Calu3 (cell line): Measurements from ENCODE around the gene SNX21. TPM values are rescaled to one million over a fixed set of nuclear protein-coding genes. Genes with fewer than 3 reads are reported as not detected.
A peak's percentile ranks its signal among the peaks of the same experiment; 100 is the strongest.

Source experiments
- BruUV-seq: library from RNA; stranded (reverse); fragments of 400-500 nt; replicated peaks from 2 replicates; lab custom pipeline; 2021; lab: Mats Ljungman, UMichigan
- CTCF ChIA-PET: fragments of 300-600 bp; sonication (Branson Sonifier 250); formaldehyde crosslinking; loops from one replicate; lab custom pipeline; 2022; ENCODE audit warnings: antibody characterized with exemption; lab: Charles Lee
- DNase-seq: peaks from one replicate; pipeline ENCODE4 v3.0.0; 2022
- H3K27ac Mint-ChIP-seq: one replicate; pipeline ENCODE4 v1.8.0; 2022; ENCODE audit warnings: mixed read lengths; ENCODE audit not compliant: unreplicated experiment
- H3K27me3 Mint-ChIP-seq: one replicate; pipeline ENCODE4 v1.8.0; 2022; ENCODE audit warnings: mixed read lengths; ENCODE audit not compliant: unreplicated experiment
- H3K36me3 Mint-ChIP-seq: one replicate; pipeline ENCODE4 v1.8.0; 2022; ENCODE audit warnings: mild to moderate bottlenecking, moderate library complexity, mixed read lengths; ENCODE audit not compliant: insufficient read depth, unreplicated experiment
- H3K4me1 Mint-ChIP-seq: one replicate; pipeline ENCODE4 v1.8.0; 2022; ENCODE audit warnings: mild to moderate bottlenecking, low read depth, mixed read lengths; ENCODE audit not compliant: unreplicated experiment
- H3K4me3 Mint-ChIP-seq: one replicate; pipeline ENCODE4 v1.8.0; 2022; ENCODE audit warnings: mild to moderate bottlenecking, low read depth, moderate library complexity, mixed read lengths; ENCODE audit not compliant: unreplicated experiment
- H3K9me3 Mint-ChIP-seq: one replicate; pipeline ENCODE4 v1.8.0; 2022; ENCODE audit warnings: low read depth, mixed read lengths; ENCODE audit not compliant: unreplicated experiment
- intact Hi-C: fragments of 100-400 bp; cut with micrococcal nuclease; formaldehyde crosslinking; loops from one replicate; pipeline ENCODE4 v1.10.0; 2022; ENCODE audit not compliant: unreplicated experiment
- total RNA-seq: library from RNA; stranded (reverse); gene quantifications from 2 replicates; pipeline ENCODE4 v1.2.3, GENCODE V29; 2022
- TF ChIP-seq, protein P1 (sequence below): fragments of 200-600 bp; IDR thresholded peaks from one replicate; pipeline ENCODE4 v1.8.0; 2022; ENCODE audit warnings: antibody characterized with exemption; ENCODE audit not compliant: unreplicated experiment

The SNX21 gene
- total RNA-seq, 1 experiment from 2014 or later, result 8.7 TPM

DNA sequence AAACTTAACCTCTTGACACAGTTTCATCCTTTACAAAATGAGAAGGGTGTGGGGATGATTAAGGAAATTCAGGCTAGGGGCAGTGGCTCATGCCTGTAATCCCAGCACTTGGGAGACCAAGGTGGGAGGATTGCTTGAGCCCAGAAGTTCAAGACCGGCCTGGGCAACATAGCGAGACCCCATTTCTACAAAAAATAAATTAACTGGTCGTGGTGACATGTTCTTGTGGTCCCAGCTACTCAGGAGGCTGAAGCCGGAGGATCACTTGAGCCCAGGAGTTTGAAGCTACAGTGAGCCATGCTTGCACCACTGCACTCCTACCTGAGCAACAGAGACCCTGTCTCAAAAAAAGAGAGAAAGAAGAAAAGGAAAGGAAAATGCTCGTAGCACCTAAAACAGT, 32.9 kb downstream of the SNX21 start:
- TF ChIP-seq, protein P1, sequence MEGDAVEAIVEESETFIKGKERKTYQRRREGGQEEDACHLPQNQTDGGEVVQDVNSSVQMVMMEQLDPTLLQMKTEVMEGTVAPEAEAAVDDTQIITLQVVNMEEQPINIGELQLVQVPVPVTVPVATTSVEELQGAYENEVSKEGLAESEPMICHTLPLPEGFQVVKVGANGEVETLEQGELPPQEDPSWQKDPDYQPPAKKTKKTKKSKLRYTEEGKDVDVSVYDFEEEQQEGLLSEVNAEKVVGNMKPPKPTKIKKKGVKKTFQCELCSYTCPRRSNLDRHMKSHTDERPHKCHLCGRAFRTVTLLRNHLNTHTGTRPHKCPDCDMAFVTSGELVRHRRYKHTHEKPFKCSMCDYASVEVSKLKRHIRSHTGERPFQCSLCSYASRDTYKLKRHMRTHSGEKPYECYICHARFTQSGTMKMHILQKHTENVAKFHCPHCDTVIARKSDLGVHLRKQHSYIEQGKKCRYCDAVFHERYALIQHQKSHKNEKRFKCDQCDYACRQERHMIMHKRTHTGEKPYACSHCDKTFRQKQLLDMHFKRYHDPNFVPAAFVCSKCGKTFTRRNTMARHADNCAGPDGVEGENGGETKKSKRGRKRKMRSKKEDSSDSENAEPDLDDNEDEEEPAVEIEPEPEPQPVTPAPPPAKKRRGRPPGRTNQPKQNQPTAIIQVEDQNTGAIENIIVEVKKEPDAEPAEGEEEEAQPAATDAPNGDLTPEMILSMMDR, result no peak
- no TSS peak for BruUV-seq
- no peaks in the 10 kb centered on the region for H3K9me3 Mint-ChIP-seq
- H3K27ac Mint-ChIP-seq, result no peak overlapping the region
- H3K27me3 Mint-ChIP-seq, result no peaks in the 10 kb centered on the region
- no peak overlapping the region for H3K4me3 Mint-ChIP-seq
- CTCF ChIA-PET, result interaction anchor here (0.7 to 0.9 kb wide), 2 partner anchors 24 to 39 kb away, joined by 3 read pairs; no protein-coding TSS in a partner anchor
- intact Hi-C loops, result no loop called here
- no peaks in the 10 kb centered on the region for H3K36me3 Mint-ChIP-seq
- no peak for DNase-seq
- H3K4me1 Mint-ChIP-seq, result peaks cover 11% of the 10 kb centered on the region

DNA sequence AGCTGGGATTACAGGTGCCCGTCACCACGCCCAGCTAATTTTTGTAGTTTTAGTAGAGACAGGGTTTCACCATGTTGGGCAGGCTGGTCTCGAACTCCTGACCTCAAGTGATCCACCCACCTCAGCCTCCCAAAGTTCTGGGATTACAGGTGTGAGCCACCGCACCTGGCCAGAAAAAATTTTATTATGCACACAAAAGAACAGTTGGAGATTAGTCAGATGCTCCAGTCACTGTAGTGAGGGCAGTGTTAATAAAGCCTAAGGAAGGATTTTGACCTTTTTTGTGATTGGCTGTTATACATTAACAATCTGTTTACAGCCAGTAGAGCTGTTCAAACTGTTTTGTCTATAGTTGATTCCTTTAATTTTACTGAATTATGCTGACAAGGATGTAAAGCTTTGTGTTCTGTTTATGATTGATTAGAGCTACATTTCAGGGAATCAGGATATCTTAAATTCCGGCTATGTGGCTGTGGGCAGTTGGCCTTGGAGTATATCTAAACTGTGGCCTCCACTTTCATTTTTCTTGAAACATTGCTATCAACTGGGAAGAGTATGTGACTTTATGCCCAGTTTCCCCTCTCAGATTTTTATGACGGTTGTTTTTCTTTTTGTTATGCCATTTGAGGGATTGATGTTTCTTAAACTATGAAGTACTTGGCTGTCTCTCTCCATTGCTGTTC, 33.7 kb downstream of the SNX21 start:
- BruUV-seq, result no TSS peak
- DNase-seq, result no peak
- TF ChIP-seq, protein P1, result no peak
- intact Hi-C loops, result no loop called here
- Mint-ChIP-seq H3K27me3 (no peaks in the 10 kb centered on the region), H3K9me3 (no peaks in the 10 kb centered on the region), H3K36me3 (no peaks in the 10 kb centered on the region), H3K27ac (peak overlapping the region; percentile 29), H3K4me3 (no peak overlapping the region), H3K4me1 (peaks cover 14% of the 10 kb centered on the region)
- CTCF ChIA-PET, result interaction anchor here (0.9 to 1.0 kb wide), 2 partner anchors 11 to 14 kb away, joined by 3 to 4 read pairs; partner anchors contain the start of gene ZSWIM1

DNA sequence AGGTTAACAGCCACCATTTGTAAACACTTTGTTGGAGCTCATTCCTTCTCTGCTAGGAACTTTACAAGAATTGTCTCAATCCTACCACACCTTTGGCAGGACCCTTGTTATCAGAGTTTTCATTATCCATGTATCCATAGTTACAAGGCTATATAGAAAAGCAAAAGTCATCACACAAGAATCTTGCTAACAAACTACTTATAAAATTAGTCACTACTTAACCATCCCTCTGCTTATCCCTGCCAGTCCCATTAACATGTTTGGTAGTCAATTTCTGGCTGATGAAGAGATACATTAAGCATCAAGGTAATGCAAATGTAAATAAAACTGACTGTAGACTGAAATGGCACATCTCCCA, 34.2 kb downstream of the SNX21 start:
- Mint-ChIP-seq H3K27me3 (no peaks in the 10 kb centered on the region), H3K4me3 (no peak overlapping the region), H3K4me1 (peaks cover 19% of the 10 kb centered on the region), H3K9me3 (no peaks in the 10 kb centered on the region), H3K27ac (peak overlapping the region; percentile 29), H3K36me3 (no peaks in the 10 kb centered on the region)
- CTCF ChIA-PET, result interaction anchor here (0.9 to 1.0 kb wide), 2 partner anchors 11 to 13 kb away, joined by 3 to 4 read pairs; partner anchors contain the start of gene ZSWIM1
- TF ChIP-seq, protein P1, result no peak
- intact Hi-C loops, result no loop called here
- no peak for DNase-seq
- BruUV-seq, result no TSS peak

DNA sequence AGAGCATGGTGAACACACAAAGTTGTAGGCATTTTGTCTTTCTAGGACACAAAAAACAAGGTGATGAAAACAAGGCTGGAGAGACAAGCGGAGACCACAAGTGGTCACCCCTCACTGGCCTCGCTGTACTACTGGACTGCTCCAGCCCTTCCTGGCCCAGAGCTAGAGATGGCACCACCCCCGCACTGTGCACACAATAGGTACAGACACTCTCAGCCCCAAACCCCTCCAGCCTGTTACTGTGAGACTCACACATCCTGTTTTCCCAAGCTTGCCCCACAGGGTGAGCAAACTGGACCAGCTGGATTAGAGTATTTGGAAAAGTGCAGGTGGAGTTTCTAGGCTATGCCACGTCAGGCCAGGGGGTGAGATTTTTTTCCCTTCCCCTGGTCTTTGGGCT, 39.0 kb downstream of the SNX21 start:
- no peak for DNase-seq
- H3K4me1 Mint-ChIP-seq, result peaks cover 14% of the 10 kb centered on the region
- CTCF ChIA-PET, result interaction anchor here (1.4 to 1.8 kb wide), 2 partner anchors 8 to 9 kb away, joined by 3 to 4 read pairs; partner anchors contain the start of gene ZSWIM1
- TF ChIP-seq, protein P1, result no peak
- no peak overlapping the region for H3K4me3 Mint-ChIP-seq
- H3K9me3 Mint-ChIP-seq, result no peaks in the 10 kb centered on the region
- no peaks in the 10 kb centered on the region for H3K27me3 Mint-ChIP-seq
- no TSS peak for BruUV-seq
- H3K36me3 Mint-ChIP-seq, result no peaks in the 10 kb centered on the region
- no peak overlapping the region for H3K27ac Mint-ChIP-seq
- intact Hi-C loops, result no loop called here
